A673 (cell line): ENCODE results near the gene ANKRD7. TPM values are rescaled to one million over a fixed set of nuclear protein-coding genes. Genes with fewer than 3 reads are reported as not detected.
"Not testable (repeated sequence)": the region's sequence is repeated elsewhere in the genome, so short reads cannot be mapped to it uniquely, and the experiment has no call there.

Source experiments
- BruUV-seq: library from RNA; stranded (reverse); fragments of 400-500 nt; replicated peaks from 2 replicates; lab custom pipeline; 2021; lab: Mats Ljungman, UMichigan
- CTCF ChIA-PET: fragments of 300-600 bp; sonication (Branson Sonifier 250); formaldehyde crosslinking; loops from one replicate; lab custom pipeline; 2022; ENCODE audit warnings: antibody characterized with exemption; lab: Charles Lee
- POLR2A ChIA-PET: fragments of 300-600 bp; sonication (Branson Sonifier 250); formaldehyde crosslinking; loops from one replicate; lab custom pipeline; 2022; ENCODE audit warnings: antibody characterized with exemption; ENCODE audit not compliant: low non-redundant PET; lab: Charles Lee
- DNase-seq: peaks from one replicate; pipeline ENCODE4 v3.0.0-alpha.2; 2015; ENCODE audit warnings: low spot score
- H3K27ac ChIP-seq: fragments of 200-600 bp; sonication (generic); 2 replicates; pipeline ENCODE4 v1.5.1; 2016; ENCODE audit warnings: mixed run types, low read depth, mild to moderate bottlenecking, mixed read lengths, antibody characterized with exemption, low read length; ENCODE audit not compliant: poor library complexity, severe bottlenecking
- H3K27me3 ChIP-seq: fragments of 200-600 bp; sonication (generic); replicated peaks from 2 replicates; pipeline ENCODE4 v1.6.1; 2017; ENCODE audit warnings: mixed run types, low read depth, mild to moderate bottlenecking, mixed read lengths, antibody characterized with exemption, low read length; ENCODE audit not compliant: insufficient read depth, poor library complexity
- H3K36me3 ChIP-seq: fragments of 200-600 bp; sonication (generic); 2 replicates; pipeline ENCODE4 v1.6.1; 2016; ENCODE audit warnings: mixed run types, mild to moderate bottlenecking, mixed read lengths, antibody characterized with exemption, low read length; ENCODE audit not compliant: insufficient read depth, poor library complexity, severe bottlenecking
- H3K4me1 ChIP-seq: fragments of 200-600 bp; sonication (generic); 2 replicates; pipeline ENCODE4 v1.6.1; 2017; ENCODE audit warnings: mixed run types, mild to moderate bottlenecking, mixed read lengths, antibody characterized with exemption, low read length; ENCODE audit not compliant: insufficient read depth, poor library complexity, severe bottlenecking
- H3K4me3 ChIP-seq: fragments of 200-600 bp; sonication (generic); 2 replicates; pipeline ENCODE4 v1.5.1; 2016; ENCODE audit warnings: low read depth, mixed run types, mild to moderate bottlenecking, mixed read lengths, low read length; ENCODE audit not compliant: poor library complexity, severe bottlenecking
- H3K9me3 ChIP-seq: fragments of 200-600 bp; sonication (generic); 2 replicates; pipeline ENCODE4 v1.6.1; 2016; ENCODE audit warnings: mixed run types, low read depth, mild to moderate bottlenecking, mixed read lengths, antibody characterized with exemption, low read length; ENCODE audit not compliant: poor library complexity, severe bottlenecking
- EZH2 ChIP-seq: fragments of 200-600 bp; sonication (generic); IDR thresholded peaks from 2 replicates; pipeline ENCODE4 v1.6.1; 2017; ENCODE audit warnings: borderline replicate concordance, low read depth, mild to moderate bottlenecking, mixed read lengths, antibody characterized with exemption, low read length; ENCODE audit not compliant: poor library complexity, severe bottlenecking
- intact Hi-C: fragments of 100-400 bp; cut with micrococcal nuclease; formaldehyde crosslinking; loops from one replicate; pipeline ENCODE4 v1.10.0; 2022; ENCODE audit not compliant: unreplicated experiment
- total RNA-seq: library from RNA; stranded (reverse); gene quantifications from 2 replicates; pipeline ENCODE4 v1.2.3, GENCODE V29; 2021
- TF ChIP-seq, protein P1 (sequence below): fragments of 300-800, 200-600 bp; sonication (generic); conservative IDR thresholded peaks from 2 replicates; pipeline ENCODE4 v1.5.1; 2017; ENCODE audit warnings: low read depth, mild to moderate bottlenecking, antibody characterized with exemption, low read length, moderate library complexity, mixed read lengths

ANKRD7 gene
- total RNA-seq, 1 experiment from 2014 or later, result 4.2 TPM

DNA sequence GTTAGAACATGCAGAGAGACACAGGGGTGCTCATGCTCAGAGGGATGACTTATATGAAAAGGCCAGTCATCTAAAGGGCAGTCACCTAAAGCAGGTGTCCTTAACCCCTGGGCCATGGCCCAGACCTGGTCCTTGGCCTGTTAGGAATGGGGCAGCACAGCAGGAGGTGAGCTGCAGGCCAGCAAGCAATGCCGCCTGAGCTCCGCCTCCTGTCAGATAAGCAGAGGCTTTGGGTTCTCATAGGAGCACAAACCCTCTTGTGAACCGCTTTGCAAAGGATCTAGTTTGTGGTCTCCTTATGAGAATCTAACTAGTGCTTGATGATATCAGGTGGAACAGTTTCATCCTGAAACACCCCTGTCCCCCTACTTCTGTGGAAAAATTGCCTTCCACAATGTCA, 14.5 kb downstream of the ANKRD7 start:
- no TSS peak for BruUV-seq
- intact Hi-C loops, result no loop called here
- POLR2A ChIA-PET, result no interaction called here

DNA sequence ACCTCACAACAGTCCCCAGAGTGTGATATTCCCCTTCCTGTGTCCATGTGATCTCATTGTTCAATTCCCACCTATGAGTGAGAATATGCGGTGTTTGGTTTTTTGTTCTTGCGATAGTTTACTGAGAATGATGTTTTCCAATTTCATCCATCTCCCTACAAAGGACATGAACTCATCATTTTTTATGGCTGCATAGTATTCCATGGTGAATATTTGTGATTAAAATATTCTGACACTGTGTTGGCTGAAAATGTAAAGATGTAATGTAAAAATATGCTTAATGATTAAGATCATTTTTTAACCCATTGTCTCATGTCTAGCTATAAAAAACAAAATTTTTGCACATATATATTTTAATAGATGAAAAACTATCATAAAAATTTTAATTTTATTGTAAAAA, 15.8 kb downstream of the ANKRD7 start:
- H3K9me3 ChIP-seq, H3K4me1 ChIP-seq, H3K27me3 ChIP-seq, CTCF ChIA-PET, H3K36me3 ChIP-seq, intact Hi-C loops, DNase-seq, POLR2A ChIA-PET, BruUV-seq, H3K27ac ChIP-seq, H3K4me3 ChIP-seq: not testable (repeated sequence)

More for the DNA sequence above, 14.5 kb downstream of the ANKRD7 start:
- Histone ChIP-seq H3K27me3 (no peaks in the 10 kb centered on the region), H3K36me3 (no peaks in the 10 kb centered on the region), H3K4me1 (peaks cover 8% of the 10 kb centered on the region), H3K4me3 (no peak overlapping the region), H3K9me3 (no peaks in the 10 kb centered on the region), H3K27ac (no peak overlapping the region)
- CTCF ChIA-PET, result no interaction called here
- no peak for DNase-seq
- no peak for TF ChIP-seq EZH2
- TF ChIP-seq, protein P1, sequence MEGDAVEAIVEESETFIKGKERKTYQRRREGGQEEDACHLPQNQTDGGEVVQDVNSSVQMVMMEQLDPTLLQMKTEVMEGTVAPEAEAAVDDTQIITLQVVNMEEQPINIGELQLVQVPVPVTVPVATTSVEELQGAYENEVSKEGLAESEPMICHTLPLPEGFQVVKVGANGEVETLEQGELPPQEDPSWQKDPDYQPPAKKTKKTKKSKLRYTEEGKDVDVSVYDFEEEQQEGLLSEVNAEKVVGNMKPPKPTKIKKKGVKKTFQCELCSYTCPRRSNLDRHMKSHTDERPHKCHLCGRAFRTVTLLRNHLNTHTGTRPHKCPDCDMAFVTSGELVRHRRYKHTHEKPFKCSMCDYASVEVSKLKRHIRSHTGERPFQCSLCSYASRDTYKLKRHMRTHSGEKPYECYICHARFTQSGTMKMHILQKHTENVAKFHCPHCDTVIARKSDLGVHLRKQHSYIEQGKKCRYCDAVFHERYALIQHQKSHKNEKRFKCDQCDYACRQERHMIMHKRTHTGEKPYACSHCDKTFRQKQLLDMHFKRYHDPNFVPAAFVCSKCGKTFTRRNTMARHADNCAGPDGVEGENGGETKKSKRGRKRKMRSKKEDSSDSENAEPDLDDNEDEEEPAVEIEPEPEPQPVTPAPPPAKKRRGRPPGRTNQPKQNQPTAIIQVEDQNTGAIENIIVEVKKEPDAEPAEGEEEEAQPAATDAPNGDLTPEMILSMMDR, result no peak

DNA sequence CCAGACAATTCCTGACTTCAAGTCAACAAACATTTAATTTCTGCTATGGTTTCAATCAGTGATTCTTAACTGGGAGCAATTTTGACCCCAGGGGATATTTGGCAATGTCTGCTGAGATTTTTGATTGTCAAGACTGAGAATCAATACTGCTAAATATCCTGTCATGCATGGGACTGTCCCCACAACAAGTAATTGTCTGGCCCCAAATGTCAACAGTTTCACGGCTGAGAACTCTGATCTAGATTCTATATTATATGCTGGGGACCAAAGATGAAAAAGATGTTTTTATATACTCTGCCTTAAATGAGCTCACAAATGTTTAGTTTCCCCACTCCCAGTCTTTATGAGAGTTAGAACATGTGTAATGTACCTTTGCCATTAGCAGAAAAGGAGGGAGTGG, 19.2 kb downstream of the ANKRD7 start:
- Histone ChIP-seq H3K36me3 (no peaks in the 10 kb centered on the region), H3K4me1 (no peaks in the 10 kb centered on the region), H3K27ac (no peak overlapping the region), H3K27me3 (no peaks in the 10 kb centered on the region), H3K4me3 (no peak overlapping the region), H3K9me3 (no peaks in the 10 kb centered on the region)
- intact Hi-C loops, result no loop called here
- TF ChIP-seq, protein P1, result no peak
- TF ChIP-seq EZH2, result no peak
- no TSS peak for BruUV-seq
- ChIA-PET CTCF (no interaction called here), POLR2A (no interaction called here)
- DNase-seq, result no peak
